ENCODE data around the gene SMAD3.

DNA sequence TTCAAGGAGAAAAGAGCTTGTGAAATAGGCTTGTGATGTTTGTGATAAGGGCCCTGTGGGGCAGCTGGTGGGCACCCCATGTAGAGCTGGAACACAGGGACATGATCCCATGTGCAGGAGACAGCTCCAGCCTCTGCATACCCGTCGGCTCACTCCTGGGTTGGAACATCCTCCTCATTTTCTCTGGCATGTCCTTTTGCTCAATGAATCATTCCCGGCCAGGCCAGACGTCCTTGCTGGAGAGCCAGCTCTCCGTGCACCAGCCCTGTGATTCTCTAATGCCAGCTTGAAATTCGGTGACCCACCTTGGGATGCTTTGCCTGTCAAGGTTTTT is 77.3 kb downstream of the SMAD3 start:
- TF ChIP-seq EZH2 (IDR thresholded peaks at IDR 0.05; ENCODE audit: borderline replicate concordance, low read depth, low read length, severe bottlenecking): no peak
- TF ChIP-seq, protein P1, sequence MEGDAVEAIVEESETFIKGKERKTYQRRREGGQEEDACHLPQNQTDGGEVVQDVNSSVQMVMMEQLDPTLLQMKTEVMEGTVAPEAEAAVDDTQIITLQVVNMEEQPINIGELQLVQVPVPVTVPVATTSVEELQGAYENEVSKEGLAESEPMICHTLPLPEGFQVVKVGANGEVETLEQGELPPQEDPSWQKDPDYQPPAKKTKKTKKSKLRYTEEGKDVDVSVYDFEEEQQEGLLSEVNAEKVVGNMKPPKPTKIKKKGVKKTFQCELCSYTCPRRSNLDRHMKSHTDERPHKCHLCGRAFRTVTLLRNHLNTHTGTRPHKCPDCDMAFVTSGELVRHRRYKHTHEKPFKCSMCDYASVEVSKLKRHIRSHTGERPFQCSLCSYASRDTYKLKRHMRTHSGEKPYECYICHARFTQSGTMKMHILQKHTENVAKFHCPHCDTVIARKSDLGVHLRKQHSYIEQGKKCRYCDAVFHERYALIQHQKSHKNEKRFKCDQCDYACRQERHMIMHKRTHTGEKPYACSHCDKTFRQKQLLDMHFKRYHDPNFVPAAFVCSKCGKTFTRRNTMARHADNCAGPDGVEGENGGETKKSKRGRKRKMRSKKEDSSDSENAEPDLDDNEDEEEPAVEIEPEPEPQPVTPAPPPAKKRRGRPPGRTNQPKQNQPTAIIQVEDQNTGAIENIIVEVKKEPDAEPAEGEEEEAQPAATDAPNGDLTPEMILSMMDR (IDR thresholded peaks at IDR 0.05; ENCODE audit: borderline replicate concordance, extremely low read depth, low read length, poor library complexity, severe bottlenecking): no peak
